SKM-1 (cell line): ENCODE results near the gene ZNF609.

ENCODE experiments used
- DNase-seq: peaks from one replicate; lab custom pipeline; 2025; ENCODE audit not compliant: unreplicated experiment; lab: John Stamatoyannopoulos, UW

ZNF609 gene

GRCh38 chr15:64460206-64460723, at the start of gene ZNF609:
TSS of gene ZNF609 (plus strand) at chr15:64460578. CDS start at chr15:64499420, 38,842 bp downstream.
- peak; percentile 56 for DNase-seq

- DNase-seq = no peak
These were observed 48.2 kb upstream of the ZNF609 start for GRCh38 chr15:64412216-64412615.

GRCh38 chr15:64422697-64423096, 37.7 kb upstream of the ZNF609 start:
- no peak for DNase-seq

- no peak for DNase-seq
These were observed 36.4 kb upstream of the ZNF609 start for GRCh38 chr15:64423970-64424369.

GRCh38 chr15:64425221-64425620, 35.2 kb upstream of the ZNF609 start:
- no peak for DNase-seq

GRCh38 chr15:64426845-64427465, 33.4 kb upstream of the ZNF609 start:
- DNase-seq = no peak

GRCh38 chr15:64429448-64429847, 30.9 kb upstream of the ZNF609 start:
- no peak for DNase-seq

GRCh38 chr15:64430000-64430735, 30.2 kb upstream of the ZNF609 start:
- DNase-seq = peak; percentile 22

- no peak for DNase-seq
These were observed 22.4 kb upstream of the ZNF609 start for GRCh38 chr15:64437982-64438381.

GRCh38 chr15:64438653-64439447, 21.5 kb upstream of the ZNF609 start:
- no peak for DNase-seq

- no peak for DNase-seq
These were observed 18.5 kb upstream of the ZNF609 start for GRCh38 chr15:64441852-64442251.

GRCh38 chr15:64443016-64443415, 17.4 kb upstream of the ZNF609 start:
- DNase-seq = no peak

GRCh38 chr15:64443747-64444621, 16.4 kb upstream of the ZNF609 start:
- DNase-seq = no peak

- no peak for DNase-seq
These were observed 15.5 kb upstream of the ZNF609 start for GRCh38 chr15:64444836-64445235.

GRCh38 chr15:64447536-64448315, 12.7 kb upstream of the ZNF609 start:
- DNase-seq = peak; percentile 71

GRCh38 chr15:64452988-64453688, 7.2 kb upstream of the ZNF609 start:
- no peak for DNase-seq

GRCh38 chr15:64453689-64454037, 6.7 kb upstream of the ZNF609 start:
- DNase-seq = no peak

- DNase-seq = no peak
These were observed 6.1 kb upstream of the ZNF609 start for GRCh38 chr15:64454282-64454681.

- peak; percentile 35 for DNase-seq
These were observed 4.4 kb upstream of the ZNF609 start for GRCh38 chr15:64455961-64456371.
